AG04450 (cell line): ENCODE data around the gene ARNT2. TPM values are rescaled to one million over a fixed set of nuclear protein-coding genes. Genes with fewer than 3 reads are reported as not detected.

ENCODE experiments used
- CTCF ChIA-PET: fragments of 300-600, 350-600 bp; formaldehyde crosslinking; extraction: SDS; loops from one replicate; lab custom pipeline; 2022; ENCODE audit warnings: antibody characterized with exemption, inconsistent platforms; lab: Charles Lee
- POLR2A ChIA-PET: fragments of 350-600 bp; formaldehyde crosslinking; extraction: SDS; loops from one replicate; lab custom pipeline; 2021; ENCODE audit warnings: antibody characterized with exemption, inconsistent platforms; lab: Yijun Ruan, JAX
- DNase-seq: peaks from one replicate; pipeline ENCODE4 v3.0.0-alpha.2; 2011; ENCODE audit warnings: low read depth, low spot score
- H3K27ac ChIP-seq: one replicate; pipeline ENCODE4 v1.5.1; 2012; ENCODE audit warnings: low read depth, low read length, control low read depth
- H3K27me3 ChIP-seq: one replicate; pipeline ENCODE4 v1.6.0; 2012; ENCODE audit warnings: low read length; ENCODE audit not compliant: control insufficient read depth, insufficient read depth
- H3K4me3 ChIP-seq: 2 replicates; pipeline ENCODE4 v1.5.1; 2011; ENCODE audit warnings: mild to moderate bottlenecking, low read depth, low read length, control low read depth
- H3K9me3 ChIP-seq: 2 replicates; pipeline ENCODE4 v1.5.1; 2012; ENCODE audit warnings: low read length; ENCODE audit not compliant: control insufficient read depth, insufficient read depth
- CTCF ChIP-seq: IDR thresholded peaks from 2 replicates; pipeline ENCODE4 v1.5.1; 2011; ENCODE audit warnings: low read depth, low read length, control low read depth, inconsistent platforms
- polyA plus RNA-seq: library from polyadenylated mRNA; depleted of rRNA; stranded (reverse); fragments of >200 nt; gene quantifications from 2 replicates; pipeline ENCODE4 v1.2.3, GENCODE V29; 2011

ARNT2 gene
- polyA plus RNA-seq, 1 experiment, result 36.8 TPM

GRCh38 chr15:80495401-80495942, 91.3 kb downstream of the ARNT2 start:
- POLR2A ChIA-PET, result interaction anchor here (0.9 to 1.2 kb wide), 3 partner anchors 12 to 283 kb away, joined by 3 read pairs; partner anchors contain the start of gene CEMIP
- H3K27me3 ChIP-seq, result no peaks in the 10 kb centered on the region
- no peak for TF ChIP-seq CTCF
- no peak overlapping the region for H3K4me3 ChIP-seq
- CTCF ChIA-PET, result interaction anchor here (1.4 kb wide), 2 partner anchors 72 to 284 kb away, joined by 5 read pairs; partner anchors contain the start of gene CEMIP
- peak overlapping the region; percentile 96 for H3K27ac ChIP-seq
- DNase-seq, result no peak
- H3K9me3 ChIP-seq, result no peaks in the 10 kb centered on the region

GRCh38 chr15:80496096-80496495, 91.9 kb downstream of the ARNT2 start:
- DNase-seq, result no peak
- Histone ChIP-seq H3K9me3 (no peaks in the 10 kb centered on the region), H3K4me3 (no peak overlapping the region), H3K27me3 (no peaks in the 10 kb centered on the region), H3K27ac (no peak overlapping the region)
- no peak for TF ChIP-seq CTCF
- CTCF ChIA-PET, result interaction anchor here (1.4 kb wide), 2 partner anchors 72 to 283 kb away, joined by 5 read pairs; partner anchors contain the start of gene CEMIP
- POLR2A ChIA-PET, result interaction anchor here (0.9 to 1.2 kb wide), 3 partner anchors 11 to 283 kb away, joined by 3 read pairs; partner anchors contain the start of gene CEMIP

GRCh38 chr15:80497221-80497620, 93.0 kb downstream of the ARNT2 start:
- ChIA-PET CTCF (interaction anchor here (0.6 kb wide), 1 partner anchor 22 kb away, joined by 3 read pairs; no protein-coding TSS in a partner anchor), POLR2A (no interaction called here)
- DNase-seq, result no peak
- no peak for TF ChIP-seq CTCF
- H3K4me3 ChIP-seq, result no peak overlapping the region
- H3K27me3 ChIP-seq, result no peaks in the 10 kb centered on the region
- H3K9me3 ChIP-seq, result no peaks in the 10 kb centered on the region
- H3K27ac ChIP-seq, result no peak overlapping the region

- DNase-seq, result no peak
- CTCF ChIA-PET, result interaction anchor here (0.9 kb wide), 1 partner anchor 280 kb away, joined by 3 read pairs; no protein-coding TSS in a partner anchor
- Histone ChIP-seq H3K4me3 (no peak overlapping the region), H3K27ac (no peak overlapping the region), H3K27me3 (no peaks in the 10 kb centered on the region), H3K9me3 (peaks cover 1% of the 10 kb centered on the region; the same call in 1 of the 2 replicates)
- TF ChIP-seq CTCF, result no peak
- POLR2A ChIA-PET, result no interaction called here
Measured at GRCh38 chr15:80498652-80499051, 94.5 kb downstream of the ARNT2 start.

GRCh38 chr15:80500021-80500420, 95.8 kb downstream of the ARNT2 start:
- CTCF ChIA-PET, result no interaction called here
- POLR2A ChIA-PET, result no interaction called here
- Histone ChIP-seq H3K27me3 (no peaks in the 10 kb centered on the region), H3K27ac (no peak overlapping the region), H3K9me3 (peaks cover 12% of the 10 kb centered on the region), H3K4me3 (no peak overlapping the region)
- no peak for TF ChIP-seq CTCF
- DNase-seq, result no peak
